ENCODE measurements around the gene FAM174C.

The FAM174C gene

GRCh38 chr19:1263188-1263587 is 12.1 kb upstream of the FAM174C start:
- no peak for DNase-seq

DNA sequence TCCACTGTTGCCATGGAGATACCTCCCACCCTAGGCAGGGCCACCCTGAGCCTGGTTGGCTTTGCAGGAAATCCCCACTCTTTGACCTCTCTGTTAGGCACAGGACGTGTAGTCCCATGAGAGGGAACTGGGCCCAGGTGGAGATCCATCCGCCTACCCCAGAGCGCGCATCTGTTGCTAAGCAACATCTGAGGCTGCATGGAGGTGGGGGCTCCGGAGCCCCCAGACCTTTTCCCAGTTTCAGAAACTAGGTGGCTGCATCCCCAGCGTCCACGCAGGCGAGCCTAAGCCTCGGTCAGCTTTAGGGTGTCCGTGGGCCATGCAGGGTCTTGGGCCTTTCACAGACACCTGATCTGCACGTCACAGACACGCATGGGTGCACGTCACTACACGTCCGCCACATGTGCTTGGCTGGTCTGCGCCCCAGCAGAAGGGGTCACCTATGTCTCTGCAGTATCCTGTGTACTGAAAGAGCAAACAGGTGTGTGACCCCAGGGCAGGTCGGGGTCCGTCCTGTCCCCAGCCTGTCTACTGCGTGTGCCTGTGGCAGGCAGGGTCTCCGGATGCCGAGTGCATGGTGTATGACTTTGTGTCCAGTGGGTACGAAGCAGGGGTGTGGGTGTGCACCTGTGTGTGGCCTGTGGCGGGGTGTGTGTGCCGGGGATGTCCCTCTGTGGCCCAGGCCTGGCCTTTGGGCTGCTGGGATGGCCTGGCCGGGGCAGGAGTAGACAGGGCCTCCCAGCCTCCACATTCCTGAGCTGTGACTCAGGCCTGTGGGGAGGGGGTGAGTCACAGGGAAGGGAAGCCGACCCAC is 10.3 kb upstream of the FAM174C start:
- DNase-seq, result peak; percentile 95

DNA sequence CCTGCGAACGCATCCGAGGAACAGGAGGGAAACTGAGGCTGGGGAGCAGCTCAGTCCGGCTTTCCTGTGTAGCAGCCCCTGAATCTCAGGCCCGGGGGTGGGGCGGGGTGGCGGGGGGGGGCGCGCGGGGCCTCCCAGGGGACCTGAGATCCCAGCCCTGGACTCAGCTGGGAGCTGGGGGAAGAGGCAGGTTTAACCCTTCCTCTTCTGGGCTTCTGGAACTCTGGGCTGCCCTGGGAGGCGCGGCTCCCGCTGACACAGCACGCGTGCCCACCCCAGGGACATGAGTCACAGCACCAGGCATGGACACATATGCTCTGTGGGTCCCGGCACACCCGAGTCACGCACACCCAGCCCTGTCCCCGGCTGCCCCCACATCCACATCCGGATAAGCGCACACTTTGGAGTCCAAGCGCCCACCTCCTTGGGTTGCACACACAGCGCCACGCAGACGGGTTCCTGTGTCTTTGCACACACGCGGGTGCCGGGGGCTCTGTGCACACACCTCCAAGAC is 9.7 kb upstream of the FAM174C start:
- peak; percentile 97 for DNase-seq

DNA sequence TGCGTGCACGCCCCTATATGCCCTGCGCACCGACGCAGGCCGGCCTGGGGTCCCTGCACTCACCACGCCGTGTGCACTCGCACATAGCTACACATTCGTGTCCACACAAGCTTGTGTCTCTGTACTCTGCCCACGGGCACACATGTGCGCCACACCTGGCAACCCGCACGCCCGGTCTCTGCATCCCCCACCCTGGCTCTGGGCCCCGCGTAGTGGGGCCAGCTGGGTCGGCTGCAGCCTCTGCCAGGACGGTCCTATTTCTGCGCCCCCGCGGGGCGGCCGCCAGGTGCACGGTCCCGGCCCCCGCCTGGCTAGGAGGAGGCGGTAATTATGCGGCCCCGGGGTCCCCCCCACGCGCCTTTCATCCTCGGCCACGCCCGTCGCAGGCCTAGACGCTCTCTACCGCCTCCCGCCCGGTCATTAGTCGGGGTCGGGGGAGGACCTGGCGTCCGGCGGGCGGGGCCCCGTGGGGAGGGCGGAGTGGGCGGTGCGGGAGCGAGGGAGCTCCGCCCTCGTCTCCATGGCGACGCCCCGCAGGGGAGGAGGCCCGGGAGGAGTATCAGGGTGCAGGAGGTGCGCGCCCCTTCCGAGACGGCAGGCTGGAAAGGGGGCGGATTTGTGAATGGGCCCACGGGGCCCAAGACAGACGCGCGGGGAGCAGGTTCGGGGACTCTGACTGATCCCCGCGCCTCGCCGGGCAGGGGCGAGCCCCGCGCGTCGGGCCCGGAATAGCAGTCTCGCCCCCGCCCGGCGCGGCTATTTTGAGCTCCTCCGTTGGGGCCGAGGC is 9.0 kb upstream of the FAM174C start:
- DNase-seq, result peak; percentile 92

DNA sequence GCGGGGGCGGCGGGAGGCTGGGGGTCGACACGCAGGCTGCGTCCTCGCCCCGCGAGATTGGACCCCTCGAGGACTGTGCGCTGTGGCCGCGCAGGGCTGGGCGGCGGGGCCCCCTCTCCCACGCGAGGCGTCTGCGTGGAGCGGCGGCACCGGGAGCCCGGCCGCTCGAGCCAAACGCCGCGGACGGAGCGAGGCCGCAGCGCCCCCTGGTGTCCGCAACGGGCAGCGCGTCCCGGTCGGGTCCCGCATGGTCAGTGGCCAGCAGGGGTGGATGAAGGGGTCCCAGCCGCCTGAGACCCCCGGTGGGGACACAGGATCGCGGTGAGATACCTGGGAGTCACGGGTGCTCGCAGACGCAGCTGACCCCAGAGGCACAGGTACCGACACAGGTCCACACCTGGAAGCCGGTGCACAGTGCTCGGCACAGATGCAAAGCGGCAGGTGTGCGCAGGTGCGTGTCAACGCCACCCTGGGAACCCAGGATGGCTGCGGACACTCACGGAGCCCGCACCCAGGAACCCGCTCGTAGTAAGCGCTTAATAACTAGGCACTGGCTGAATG is 8.3 kb upstream of the FAM174C start:
- DNase-seq, result peak; percentile 84

DNA sequence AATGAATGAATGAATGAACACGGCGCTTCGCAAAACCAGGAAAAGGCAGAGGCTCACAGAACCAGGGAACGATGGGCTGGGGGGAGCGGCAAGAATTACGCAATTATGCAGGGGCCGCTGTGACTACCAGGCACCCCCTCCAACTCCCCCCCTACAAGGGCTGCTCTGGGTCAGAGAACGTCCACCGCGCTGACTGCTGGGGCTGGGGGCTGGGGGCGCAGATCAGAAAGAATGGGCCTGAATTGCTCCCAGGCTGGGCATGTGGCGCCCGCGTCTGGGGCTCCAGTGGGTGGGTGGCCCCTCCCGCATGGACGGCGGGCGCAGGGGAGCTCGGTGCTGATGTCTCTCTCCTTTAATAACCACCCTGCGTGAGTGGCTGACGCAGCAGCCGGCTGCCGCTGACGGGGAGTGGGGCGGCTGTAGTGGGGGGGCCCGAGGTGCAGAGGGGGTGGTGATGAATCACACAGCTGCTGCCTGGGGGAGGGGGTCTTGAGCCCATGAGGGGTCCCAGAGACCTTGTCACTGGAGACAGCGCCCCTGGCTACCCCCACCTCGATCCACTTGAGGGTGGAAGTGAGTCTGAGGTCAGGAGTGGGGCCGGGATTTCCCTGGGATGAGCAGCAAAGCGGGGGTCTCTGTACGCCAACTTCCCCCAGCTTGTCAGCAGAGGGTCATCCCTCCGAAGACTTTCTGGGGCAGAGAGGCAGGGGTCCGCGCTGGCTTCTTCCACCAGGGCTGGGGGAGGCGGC is 7.7 kb upstream of the FAM174C start:
- no peak for DNase-seq

- no peak for DNase-seq
Measured at GRCh38 chr19:1268226-1269064, 6.9 kb upstream of the FAM174C start.

DNA sequence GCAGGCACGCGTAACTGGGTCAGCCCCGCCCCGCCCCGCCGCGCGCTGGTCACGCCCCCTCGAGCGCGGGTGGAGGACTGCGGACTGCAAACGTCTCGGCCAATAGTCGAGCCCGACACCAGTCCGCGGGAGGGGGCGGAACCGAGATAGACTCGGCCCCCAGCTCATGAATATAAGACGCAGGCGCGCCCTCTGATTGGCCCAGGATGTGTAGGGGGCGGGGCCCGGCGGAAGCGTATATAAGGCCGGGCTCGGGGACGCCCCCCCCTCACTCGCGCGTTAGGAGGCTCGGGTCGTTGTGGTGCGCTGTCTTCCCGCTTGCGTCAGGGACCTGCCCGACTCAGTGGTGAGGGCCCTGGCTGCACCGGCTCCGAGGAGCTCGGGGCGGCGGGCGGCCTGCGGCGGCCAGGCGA is 6.3 kb upstream of the FAM174C start, which contains the start of gene CIRBP:
Gene CIRBP, plus strand, starts transcription at position 268 of the 413 bp plus-strand sequence. CDS start 1,602 bp downstream, outside the sequence.
- peak; percentile 99 for DNase-seq

- DNase-seq, result peak; percentile 90
Measured at GRCh38 chr19:1269478-1270212, 5.7 kb upstream of the FAM174C start.

GRCh38 chr19:1270213-1270853 is 5.0 kb upstream of the FAM174C start:
- DNase-seq, result no peak

GRCh38 chr19:1270854-1271527 is 4.3 kb upstream of the FAM174C start:
- DNase-seq, result no peak

- no peak for DNase-seq
Measured at GRCh38 chr19:1271528-1272422, 3.6 kb upstream of the FAM174C start.

DNA sequence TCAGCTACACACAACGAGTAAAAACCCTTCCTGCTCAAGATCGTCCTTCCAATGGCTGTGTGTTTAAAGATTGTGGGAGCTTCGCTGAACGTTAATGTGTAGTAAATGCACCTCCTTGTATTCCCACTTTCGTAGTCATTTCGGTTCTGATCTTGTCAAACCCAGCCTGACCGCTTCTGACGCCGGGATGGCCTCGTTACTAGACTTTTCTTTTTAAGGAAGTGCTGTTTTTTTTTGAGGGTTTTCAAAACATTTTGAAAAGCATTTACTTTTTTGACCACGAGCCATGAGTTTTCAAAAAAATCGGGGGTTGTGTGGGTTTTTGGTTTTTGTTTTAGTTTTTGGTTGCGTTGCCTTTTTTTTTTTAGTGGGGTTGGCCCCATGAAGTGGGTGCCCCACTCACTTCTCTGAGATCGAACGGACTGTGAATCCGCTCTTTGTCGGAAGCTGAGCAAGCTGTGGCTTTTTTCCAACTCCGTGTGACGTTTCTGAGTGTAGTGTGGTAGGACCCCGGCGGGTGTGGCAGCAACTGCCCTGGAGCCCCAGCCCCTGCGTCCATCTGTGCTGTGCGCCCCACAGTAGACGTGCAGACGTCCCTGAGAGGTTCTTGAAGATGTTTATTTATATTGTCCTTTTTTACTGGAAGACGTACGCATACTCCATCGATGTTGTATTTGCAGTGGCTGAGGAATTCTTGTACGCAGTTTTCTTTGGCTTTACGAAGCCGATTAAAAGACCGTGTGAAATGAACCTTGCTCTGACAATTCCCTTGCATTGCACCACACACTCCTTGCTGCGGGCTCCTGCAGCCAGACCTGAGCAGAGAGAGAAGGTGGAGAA is 2.7 kb upstream of the FAM174C start:
- DNase-seq, result no peak

DNA sequence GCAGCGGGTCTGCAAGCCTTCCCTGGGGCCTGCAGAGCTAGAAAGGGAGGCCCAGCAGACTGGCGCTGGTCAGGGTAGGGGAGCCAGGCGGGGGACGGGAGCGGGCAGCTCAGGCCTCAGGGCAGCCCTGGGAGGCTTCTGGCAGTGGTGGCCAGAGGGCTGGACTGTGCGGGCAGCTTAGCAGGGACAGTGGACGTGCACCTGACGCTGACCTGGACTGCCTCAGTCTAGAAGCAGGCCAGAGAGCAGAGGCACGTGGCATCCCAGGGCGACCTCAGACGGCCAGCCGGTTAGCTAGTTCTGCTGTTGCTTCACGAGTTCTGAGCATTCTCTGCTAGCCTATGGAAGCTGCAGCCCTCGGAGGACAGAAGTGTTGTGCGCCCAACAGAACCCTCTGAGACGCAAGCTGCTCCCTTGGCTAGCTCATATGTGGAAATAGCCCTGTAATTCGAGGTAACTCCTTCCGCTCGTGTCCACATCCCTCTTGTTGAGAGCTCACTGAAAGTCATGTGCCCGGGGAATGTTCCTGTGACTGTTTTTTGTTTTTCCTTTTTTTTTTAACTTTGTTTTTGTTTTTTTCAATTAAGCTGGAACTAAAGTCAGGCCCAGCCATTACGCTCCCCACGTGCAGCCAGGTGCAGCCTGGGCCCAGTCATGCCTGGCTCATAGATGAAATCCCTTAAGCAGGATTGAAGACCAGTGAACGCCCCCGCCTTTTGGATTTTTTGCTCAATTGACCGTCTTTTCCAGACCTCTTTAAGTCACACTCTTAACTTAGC is 1.9 kb upstream of the FAM174C start:
- no peak for DNase-seq

- DNase-seq, result no peak
Measured at GRCh38 chr19:1274081-1274851, 1.1 kb upstream of the FAM174C start.

GRCh38 chr19:1274852-1275259 is 474 bp upstream of the FAM174C start:
- DNase-seq, result no peak
